DMS 273 (cell line): ENCODE data around the gene DOK3.

ENCODE experiments used
- DNase-seq: peaks from one replicate; lab custom pipeline; 2025; ENCODE audit not compliant: unreplicated experiment; lab: John Stamatoyannopoulos, UW

DOK3 gene

GRCh38 chr5:177452688-177453638, 56.7 kb downstream of the DOK3 start:
- peak; percentile 73 for DNase-seq
